ENCODE data around the gene PCIF1. TPM values are rescaled to one million over a fixed set of nuclear protein-coding genes. Genes with fewer than 3 reads are reported as not detected.

PCIF1 gene
- total and polyA plus RNA-seq, 9 of the 15 experiments (the other 6 are each of a cell fraction or from before 2014, with no cell fraction given), result 5.8 to 29.4 (median 11.3) TPM

DNA sequence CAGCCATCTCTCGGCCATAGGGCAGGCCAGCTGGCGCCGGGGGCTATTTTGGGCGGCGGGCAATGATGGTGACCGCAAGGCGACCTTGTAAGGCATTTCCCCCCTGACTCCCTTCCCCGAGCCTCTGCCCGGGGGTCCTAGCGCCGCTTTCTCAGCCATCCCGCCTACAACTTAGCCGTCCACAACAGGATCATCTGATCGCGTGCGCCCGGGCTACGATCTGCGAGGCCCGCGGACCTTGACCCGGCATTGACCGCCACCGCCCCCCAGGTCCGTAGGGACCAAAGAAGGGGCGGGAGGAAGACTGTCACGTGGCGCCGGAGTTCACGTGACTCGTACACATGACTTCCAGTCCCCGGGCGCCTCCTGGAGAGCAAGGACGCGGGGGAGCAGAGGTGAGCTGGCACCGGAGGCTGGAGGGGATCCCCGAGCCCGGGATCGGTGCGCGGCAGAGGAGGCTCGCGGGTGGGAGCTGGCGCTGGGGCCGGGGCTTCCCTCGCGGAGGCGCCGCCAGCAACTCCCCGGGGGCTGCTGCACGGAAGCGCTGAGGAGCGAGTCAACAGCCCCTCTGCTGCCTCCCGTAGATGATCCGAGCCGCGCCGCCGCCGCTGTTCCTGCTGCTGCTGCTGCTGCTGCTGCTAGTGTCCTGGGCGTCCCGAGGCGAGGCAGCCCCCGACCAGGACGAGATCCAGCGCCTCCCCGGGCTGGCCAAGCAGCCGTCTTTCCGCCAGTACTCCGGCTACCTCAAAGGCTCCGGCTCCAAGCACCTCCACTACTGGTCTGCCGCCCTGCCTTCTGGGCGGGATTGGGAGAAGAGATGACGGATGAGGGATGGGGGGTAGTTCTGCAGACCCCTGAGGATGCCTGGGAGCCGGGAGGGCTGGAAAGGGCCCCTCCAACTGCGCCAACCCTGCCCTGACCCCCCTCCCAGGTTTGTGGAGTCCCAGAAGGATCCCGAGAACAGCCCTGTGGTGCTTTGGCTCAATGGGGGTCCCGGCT is 43.2 kb upstream of the PCIF1 start, which contains the start of the genes CTSA and NEURL2 (continued):
- no peak for TF ChIP-seq JUNB (CRISPR knock-in tag; conservative IDR thresholded peaks at IDR 0.05)
- 0 out of 2 replicates have a peak, but pooled peaks have one; percentile 80 for TF ChIP-seq FOXP1 (CRISPR knock-in tag; IDR thresholded peaks at IDR 0.05)
- peak; percentile 10 to 47; a peak in 1 of 4 replicates for TF ChIP-seq NONO (IDR thresholded peaks at IDR 0.05; ENCODE audit: low read depth in 2 of 2, low read length in 1 of 2)
- peak in 1 of 2 experiments; percentile 85 for TF ChIP-seq AFF1 (IDR thresholded peaks at IDR 0.05; ENCODE audit: low read depth in 1 of 2, partially characterized antibody in 2 of 2)
- TF ChIP-seq, protein P1, sequence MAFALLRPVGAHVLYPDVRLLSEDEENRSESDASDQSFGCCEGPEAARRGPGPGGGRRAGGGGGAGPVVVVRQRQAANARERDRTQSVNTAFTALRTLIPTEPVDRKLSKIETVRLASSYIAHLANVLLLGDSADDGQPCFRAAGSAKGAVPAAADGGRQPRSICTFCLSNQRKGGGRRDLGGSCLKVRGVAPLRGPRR (CRISPR knock-in tag; IDR thresholded peaks at IDR 0.05), result no peak
- no peak for TF ChIP-seq KDM1A (IDR thresholded peaks at IDR 0.05)
- TF ChIP-seq XRCC4 (IDR thresholded peaks at IDR 0.05; ENCODE audit: extremely low read depth, insufficient read depth, insufficient read length), result no peak
- TF ChIP-seq SRSF7 (optimal IDR thresholded peaks at IDR 0.05; ENCODE audit: low read depth, low read length), result no peak
- TF ChIP-seq, protein P2, sequence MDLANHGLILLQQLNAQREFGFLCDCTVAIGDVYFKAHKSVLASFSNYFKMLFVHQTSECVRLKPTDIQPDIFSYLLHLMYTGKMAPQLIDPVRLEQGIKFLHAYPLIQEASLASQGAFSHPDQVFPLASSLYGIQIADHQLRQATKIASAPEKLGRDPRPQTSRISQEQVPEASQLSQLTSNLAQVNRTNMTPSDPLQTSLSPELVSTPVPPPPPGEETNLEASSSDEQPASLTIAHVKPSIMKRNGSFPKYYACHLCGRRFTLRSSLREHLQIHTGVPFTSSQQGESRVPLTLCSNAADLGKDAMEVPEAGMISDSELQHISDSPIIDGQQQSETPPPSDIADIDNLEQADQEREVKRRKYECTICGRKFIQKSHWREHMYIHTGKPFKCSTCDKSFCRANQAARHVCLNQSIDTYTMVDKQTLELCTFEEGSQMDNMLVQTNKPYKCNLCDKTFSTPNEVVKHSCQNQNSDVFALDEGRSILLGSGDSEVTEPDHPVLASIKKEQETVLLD (IDR thresholded peaks at IDR 0.05), result no peak
- TF ChIP-seq ZSCAN32 (CRISPR knock-in tag; IDR thresholded peaks at IDR 0.05), result no peak
- TF ChIP-seq, protein P3, sequence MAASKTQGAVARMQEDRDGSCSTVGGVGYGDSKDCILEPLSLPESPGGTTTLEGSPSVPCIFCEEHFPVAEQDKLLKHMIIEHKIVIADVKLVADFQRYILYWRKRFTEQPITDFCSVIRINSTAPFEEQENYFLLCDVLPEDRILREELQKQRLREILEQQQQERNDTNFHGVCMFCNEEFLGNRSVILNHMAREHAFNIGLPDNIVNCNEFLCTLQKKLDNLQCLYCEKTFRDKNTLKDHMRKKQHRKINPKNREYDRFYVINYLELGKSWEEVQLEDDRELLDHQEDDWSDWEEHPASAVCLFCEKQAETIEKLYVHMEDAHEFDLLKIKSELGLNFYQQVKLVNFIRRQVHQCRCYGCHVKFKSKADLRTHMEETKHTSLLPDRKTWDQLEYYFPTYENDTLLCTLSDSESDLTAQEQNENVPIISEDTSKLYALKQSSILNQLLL (CRISPR knock-in tag; IDR thresholded peaks at IDR 0.05; ENCODE audit: borderline replicate concordance), result no peak
- no peak for TF ChIP-seq GATA2 (CRISPR knock-in tag; IDR thresholded peaks at IDR 0.05)
- peak; percentile 91 for TF ChIP-seq SP1 (CRISPR knock-in tag; IDR thresholded peaks at IDR 0.05)
- TF ChIP-seq FOXA3 (CRISPR knock-in tag; conservative IDR thresholded peaks at IDR 0.05 in 1 of 2, IDR thresholded peaks at IDR 0.05 in 1 of 2), result no peak; a peak in 1 of 4 replicates
- no peak for TF ChIP-seq RFX5 (IDR thresholded peaks at IDR 0.05; ENCODE audit: low read depth, low read length)
- TF ChIP-seq ZNF24 (IDR thresholded peaks at IDR 0.05), result no peak

Data from K562 (cell line).